H9 (cell line): ENCODE results near the gene CKS1B. TPM values are rescaled to one million over a fixed set of nuclear protein-coding genes. Genes with fewer than 3 reads are reported as not detected.

ENCODE experiments used
- DNase-seq: peaks from one replicate; pipeline ENCODE4 v3.0.0-alpha.2; 2017
- H2AFZ ChIP-seq: one replicate; pipeline ENCODE4 v1.6.1; 2013; ENCODE audit warnings: mild to moderate bottlenecking, low read length, control low read depth, moderate library complexity
- H2AK5ac ChIP-seq: 2 replicates; pipeline ENCODE4 v1.6.1; 2013; ENCODE audit warnings: low read length, control low read depth, mixed read lengths; ENCODE audit not compliant: insufficient read length
- H2BK120ac ChIP-seq: one replicate; pipeline ENCODE4 v1.6.1; 2013; ENCODE audit warnings: low read depth, mild to moderate bottlenecking, low read length, control low read depth, inconsistent platforms; ENCODE audit not compliant: poor library complexity, severe bottlenecking
- H2BK12ac ChIP-seq: 2 replicates; pipeline ENCODE4 v1.6.1; 2013; ENCODE audit warnings: low read length, control low read depth, mixed read lengths, low read depth; ENCODE audit not compliant: insufficient read length
- H2BK15ac ChIP-seq: 2 replicates; pipeline ENCODE4 v1.6.1; 2013; ENCODE audit warnings: low read depth, low read length, control low read depth
- H2BK20ac ChIP-seq: one replicate; pipeline ENCODE4 v1.6.1; 2013; ENCODE audit warnings: low read depth, mild to moderate bottlenecking, low read length, control low read depth, inconsistent platforms; ENCODE audit not compliant: poor library complexity, severe bottlenecking
- H2BK5ac ChIP-seq: 2 replicates; pipeline ENCODE4 v1.6.1; 2013; ENCODE audit warnings: low read length, control low read depth, mixed read lengths; ENCODE audit not compliant: insufficient read length
- H3K14ac ChIP-seq: 2 replicates; pipeline ENCODE4 v1.6.1; 2013; ENCODE audit warnings: low read length, control low read depth; ENCODE audit not compliant: insufficient read depth
- H3K18ac ChIP-seq: 2 replicates; pipeline ENCODE4 v1.6.1; 2013; ENCODE audit warnings: low read depth, mild to moderate bottlenecking, mixed read lengths, low read length, control low read depth; ENCODE audit not compliant: insufficient read length
- H3K23ac ChIP-seq: 2 replicates; pipeline ENCODE4 v1.6.1; 2013; ENCODE audit warnings: low read length, control low read depth, mixed read lengths, low read depth; ENCODE audit not compliant: insufficient read length
- H3K23me2 ChIP-seq: 2 replicates; pipeline ENCODE4 v1.6.1; 2013; ENCODE audit warnings: low read depth, mild to moderate bottlenecking, mixed read lengths, low read length, control low read depth; ENCODE audit not compliant: insufficient read length, poor library complexity, severe bottlenecking
- H3K27ac ChIP-seq: 2 replicates; pipeline ENCODE4 v1.5.1; 2013; ENCODE audit warnings: low read length, control low read depth, mixed read lengths, low read depth; ENCODE audit not compliant: insufficient read length
- H3K27me3 ChIP-seq: 2 replicates; pipeline ENCODE4 v1.6.1; 2013; ENCODE audit warnings: low read length, control low read depth, inconsistent platforms; ENCODE audit not compliant: insufficient read depth
- H3K4ac ChIP-seq: 2 replicates; pipeline ENCODE4 v1.6.1; 2013; ENCODE audit warnings: low read depth, mild to moderate bottlenecking, control low read depth, inconsistent platforms, low read length, moderate library complexity
- H3K4me1 ChIP-seq: 2 replicates; pipeline ENCODE4 v1.6.1; 2013; ENCODE audit warnings: low read length, control low read depth, inconsistent platforms; ENCODE audit not compliant: insufficient read depth
- H3K4me2 ChIP-seq: 2 replicates; pipeline ENCODE4 v1.6.1; 2013; ENCODE audit warnings: low read length, control low read depth, mixed read lengths; ENCODE audit not compliant: insufficient read length, insufficient read depth
- H3K56ac ChIP-seq: 2 replicates; pipeline ENCODE4 v1.6.1; 2013; ENCODE audit warnings: low read depth, mild to moderate bottlenecking, mixed read lengths, low read length, control low read depth; ENCODE audit not compliant: insufficient read length
- H3K79me1 ChIP-seq: 2 replicates; pipeline ENCODE4 v1.6.1; 2013; ENCODE audit warnings: low read depth, mild to moderate bottlenecking, moderate library complexity, low read length, control low read depth, inconsistent platforms; ENCODE audit not compliant: insufficient read depth, poor library complexity, severe bottlenecking
- H3K79me2 ChIP-seq: 2 replicates; pipeline ENCODE4 v1.6.1; 2013; ENCODE audit warnings: low read length, control low read depth, inconsistent platforms; ENCODE audit not compliant: insufficient read depth
- H3K9ac ChIP-seq: 2 replicates; pipeline ENCODE4 v1.6.1; 2013; ENCODE audit warnings: low read length, control low read depth, mixed read lengths; ENCODE audit not compliant: insufficient read length; ENCODE audit errors: extremely low read depth
- H3K9me3 ChIP-seq: one replicate; pipeline ENCODE4 v1.6.1; 2013; ENCODE audit warnings: low read depth, low read length, inconsistent platforms; ENCODE audit not compliant: control insufficient read depth
- H3T11ph ChIP-seq: one replicate; pipeline ENCODE4 v1.6.1; 2013; ENCODE audit warnings: mild to moderate bottlenecking, low read length, control low read depth, inconsistent platforms
- H4K20me1 ChIP-seq: one replicate; pipeline ENCODE4 v1.6.1; 2013; ENCODE audit not compliant: control insufficient read depth, insufficient read length, insufficient read depth
- H4K5ac ChIP-seq: 2 replicates; pipeline ENCODE4 v1.6.1; 2013; ENCODE audit warnings: low read depth, mild to moderate bottlenecking, mixed read lengths, low read length, control low read depth; ENCODE audit not compliant: insufficient read length
- H4K8ac ChIP-seq: replicated peaks from 2 replicates; pipeline ENCODE4 v1.6.1; 2013; ENCODE audit warnings: low read length, control low read depth, mixed read lengths, low read depth; ENCODE audit not compliant: insufficient read length
- H4K91ac ChIP-seq: 2 replicates; pipeline ENCODE4 v1.6.1; 2013; ENCODE audit warnings: low read depth, mild to moderate bottlenecking, moderate library complexity, mixed read lengths, low read length, control low read depth; ENCODE audit not compliant: insufficient read length
- H3K27ac Mint-ChIP-seq, 3 experiments: 2 replicates in 2 of 3; 3 replicates in 1 of 3; pipeline ENCODE4 v1.8.0; 2020 to 2021; ENCODE audit warnings: mixed read lengths in 3 of 3, mild to moderate bottlenecking in 1 of 3, moderate library complexity in 1 of 3
- H3K27me3 Mint-ChIP-seq: 2 replicates; pipeline ENCODE4 v1.8.0; 2021; ENCODE audit warnings: low read depth, mild to moderate bottlenecking, moderate library complexity, mixed read lengths
- H3K36me3 Mint-ChIP-seq, 3 experiments: 2 replicates in 2 of 3; 3 replicates in 1 of 3; pipeline ENCODE4 v1.8.0; 2020 to 2021; ENCODE audit warnings: low read depth in 3 of 3, mixed read lengths in 3 of 3; ENCODE audit not compliant: insufficient read depth in 1 of 3
- H3K4me1 Mint-ChIP-seq, 2 experiments: 2 replicates each; pipeline ENCODE4 v1.8.0; 2020; ENCODE audit warnings: mixed read lengths in 2 of 2
- H3K4me3 Mint-ChIP-seq, 2 experiments: 2 replicates in 1 of 2; 3 replicates in 1 of 2; pipeline ENCODE4 v1.8.0; 2020 to 2021; ENCODE audit warnings: mild to moderate bottlenecking in 2 of 2, mixed read lengths in 2 of 2, moderate library complexity in 1 of 2
- H3K9me3 Mint-ChIP-seq, 2 experiments: 2 replicates in 1 of 2; 3 replicates in 1 of 2; pipeline ENCODE4 v1.8.0; 2020; ENCODE audit warnings: mild to moderate bottlenecking in 2 of 2, mixed read lengths in 2 of 2, moderate library complexity in 1 of 2
- WGBS: extraction: QIAGEN DNeasy Blood & Tissue Kit; methylation state at CpG from one replicate; pipeline ENCODE4 v1.1.7; 2013; ENCODE audit warnings: missing lambda C conversion rate, low lambda C conversion rate, mixed read lengths; ENCODE audit not compliant: insufficient read length; ENCODE audit errors: extremely low coverage; 5-methylcytosine and 5-hydroxymethylcytosine counted together
- total RNA-seq: library from RNA; stranded (reverse); gene quantifications from 2 replicates; pipeline ENCODE4 v1.2.1, GENCODE V29; 2021
- TF ChIP-seq, protein P1 (sequence below): fragments of 200-600 bp; sonication (generic); conservative IDR thresholded peaks from 3 replicates; pipeline ENCODE4 v1.8.0; 2021; ENCODE audit warnings: antibody characterized with exemption, mild to moderate bottlenecking

The CKS1B gene
- total RNA-seq, 1 experiment from 2014 or later = 279 TPM

- peaks cover 10 to 14% of the 10 kb centered on the region in 2 experiments; a peak in 3 of 4 replicates for H3K4me1 Mint-ChIP-seq
- Histone ChIP-seq H3K56ac (no peak overlapping the region), H2BK120ac (no peak overlapping the region), H3K14ac (no peak overlapping the region), H3K79me1 (peaks cover 2% of the 10 kb centered on the region), H3K23me2 (no peaks in the 10 kb centered on the region), H3K4ac (no peak overlapping the region), H3K4me1 (no peaks in the 10 kb centered on the region; the same call in 1 of the 2 replicates), H3K79me2 (peaks cover 2% of the 10 kb centered on the region; the same call in 1 of the 2 replicates), H3K9ac (no peak overlapping the region), H4K91ac (no peak overlapping the region), H2BK15ac (no peak overlapping the region), H3K27me3 (no peaks in the 10 kb centered on the region), H3K27ac (no peak overlapping the region), H2AK5ac (no peak overlapping the region), H4K8ac (no peak overlapping the region), H3K9me3 (no peaks in the 10 kb centered on the region), H4K20me1 (no peaks in the 10 kb centered on the region), H2AFZ (no peak overlapping the region), H3K4me2 (no peak overlapping the region), H2BK12ac (no peak overlapping the region), H3T11ph (no peak overlapping the region), H4K5ac (no peak overlapping the region), H3K18ac (no peak overlapping the region), H3K23ac (no peak overlapping the region), H2BK5ac (no peak overlapping the region), H2BK20ac (no peak overlapping the region)
- WGBS = no CpG with 5 or more reads among the region's 3 CpGs
- no peak for DNase-seq
- no peaks in the 10 kb centered on the region for H3K9me3 Mint-ChIP-seq
- no peaks in the 10 kb centered on the region for H3K27me3 Mint-ChIP-seq
- no peak overlapping the region; a peak in 1 of 7 replicates for H3K27ac Mint-ChIP-seq
- peaks cover 34 to 58% (median 52%) of the 10 kb centered on the region in 3 experiments for H3K36me3 Mint-ChIP-seq
- no peak overlapping the region for H3K4me3 Mint-ChIP-seq
- TF ChIP-seq, protein P1, sequence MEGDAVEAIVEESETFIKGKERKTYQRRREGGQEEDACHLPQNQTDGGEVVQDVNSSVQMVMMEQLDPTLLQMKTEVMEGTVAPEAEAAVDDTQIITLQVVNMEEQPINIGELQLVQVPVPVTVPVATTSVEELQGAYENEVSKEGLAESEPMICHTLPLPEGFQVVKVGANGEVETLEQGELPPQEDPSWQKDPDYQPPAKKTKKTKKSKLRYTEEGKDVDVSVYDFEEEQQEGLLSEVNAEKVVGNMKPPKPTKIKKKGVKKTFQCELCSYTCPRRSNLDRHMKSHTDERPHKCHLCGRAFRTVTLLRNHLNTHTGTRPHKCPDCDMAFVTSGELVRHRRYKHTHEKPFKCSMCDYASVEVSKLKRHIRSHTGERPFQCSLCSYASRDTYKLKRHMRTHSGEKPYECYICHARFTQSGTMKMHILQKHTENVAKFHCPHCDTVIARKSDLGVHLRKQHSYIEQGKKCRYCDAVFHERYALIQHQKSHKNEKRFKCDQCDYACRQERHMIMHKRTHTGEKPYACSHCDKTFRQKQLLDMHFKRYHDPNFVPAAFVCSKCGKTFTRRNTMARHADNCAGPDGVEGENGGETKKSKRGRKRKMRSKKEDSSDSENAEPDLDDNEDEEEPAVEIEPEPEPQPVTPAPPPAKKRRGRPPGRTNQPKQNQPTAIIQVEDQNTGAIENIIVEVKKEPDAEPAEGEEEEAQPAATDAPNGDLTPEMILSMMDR = no peak
These were observed 14.8 kb downstream of the CKS1B start for GRCh38 chr1:154989195-154989860.
